CD14-positive monocyte (primary cell): ENCODE measurements around the gene TBX18. TPM values are rescaled to one million over a fixed set of nuclear protein-coding genes. Genes with fewer than 3 reads are reported as not detected.

Source experiments
- DNase-seq, 3 donors: peaks; one replicate each; pipeline ENCODE4 v3.0.0-alpha.2; 2011 to 2022
- H2AFZ ChIP-seq: 2 replicates; pipeline ENCODE4 v1.6.0; 2012; ENCODE audit warnings: mild to moderate bottlenecking, low read depth, low read length, inconsistent platforms; ENCODE audit not compliant: insufficient read depth, poor library complexity, severe bottlenecking
- H3K27ac ChIP-seq, 2 donors: 1 replicate in 1 of 2; 2 replicates in 1 of 2; pipeline ENCODE4 v1.5.1; 2012 to 2013; ENCODE audit warnings: low read length in 2 of 2, control low read depth in 1 of 2, inconsistent platforms in 1 of 2, low read depth in 1 of 2, mild to moderate bottlenecking in 1 of 2
- H3K27me3 ChIP-seq, 2 donors: one replicate each; pipeline versions ENCODE4 v1.6.0 to v1.6.1; 2011 to 2013; ENCODE audit warnings: low read length in 2 of 2; ENCODE audit not compliant: control insufficient read depth in 2 of 2, insufficient read depth in 2 of 2
- H3K36me3 ChIP-seq, 2 donors: replicated peaks in 1 of 2; 1 replicate in 1 of 2; 2 replicates in 1 of 2; pipeline versions ENCODE4 v1.5.1 to v1.6.1; 2012 to 2013; ENCODE audit warnings: low read length in 2 of 2, control low read depth in 1 of 2, inconsistent platforms in 1 of 2, mild to moderate bottlenecking in 1 of 2; ENCODE audit not compliant: insufficient read depth in 2 of 2, control insufficient read depth in 1 of 2
- H3K4me1 ChIP-seq, 2 donors: 1 replicate in 1 of 2; 2 replicates in 1 of 2; pipeline versions ENCODE4 v1.5.1 to v1.6.1; 2012 to 2013; ENCODE audit warnings: low read length in 2 of 2, control low read depth in 1 of 2, inconsistent platforms in 1 of 2, mild to moderate bottlenecking in 1 of 2, moderate library complexity in 1 of 2; ENCODE audit not compliant: insufficient read depth in 2 of 2, control insufficient read depth in 1 of 2
- H3K4me2 ChIP-seq: replicated peaks from 2 replicates; pipeline ENCODE3; 2012; ENCODE audit warnings: low read length, moderate library complexity, mild to moderate bottlenecking; ENCODE audit not compliant: poor library complexity, severe bottlenecking; ENCODE audit errors: extremely low read depth
- H3K4me3 ChIP-seq, 3 experiments: fragments of 200-600 bp in 1 of 3; sonication (generic) in 1 of 3; replicated peaks in 1 of 3; 1 replicate in 2 of 3; 2 replicates in 1 of 3; pipeline ENCODE4 v1.5.1; 2011 to 2013; ENCODE audit warnings: low read length in 3 of 3, mild to moderate bottlenecking in 3 of 3, control low read depth in 2 of 3, low read depth in 2 of 3, inconsistent platforms in 1 of 3, moderate library complexity in 1 of 3
- H3K79me2 ChIP-seq: 2 replicates; pipeline ENCODE4 v1.6.0; 2012; ENCODE audit warnings: mild to moderate bottlenecking, control low read depth, inconsistent platforms, low read length, moderate library complexity; ENCODE audit not compliant: insufficient read depth
- H3K9ac ChIP-seq: 2 replicates; pipeline ENCODE4 v1.6.0; 2017; ENCODE audit warnings: low read length, mild to moderate bottlenecking; ENCODE audit not compliant: insufficient read depth, poor library complexity, severe bottlenecking
- H3K9me3 ChIP-seq, 2 donors: replicated peaks in 1 of 2; 1 replicate in 1 of 2; 2 replicates in 1 of 2; pipeline versions ENCODE4 v1.5.1 to v1.6.1; 2012 to 2013; ENCODE audit warnings: low read length in 2 of 2, control low read depth in 1 of 2; ENCODE audit not compliant: control insufficient read depth in 1 of 2, insufficient read depth in 1 of 2
- H4K20me1 ChIP-seq: 2 replicates; pipeline ENCODE4 v1.6.0; 2012; ENCODE audit warnings: mild to moderate bottlenecking, low read length, control low read depth, moderate library complexity; ENCODE audit not compliant: insufficient read depth
- H3K27ac Mint-ChIP-seq, 7 donors: one replicate each; pipeline ENCODE4 v1.8.0; 2020; ENCODE audit warnings: mild to moderate bottlenecking in 7 of 7, mixed read lengths in 7 of 7, moderate library complexity in 6 of 7, inconsistent platforms in 2 of 7
- H3K27me3 Mint-ChIP-seq, 3 donors: one replicate each; pipeline ENCODE4 v1.8.0; 2021 to 2022; ENCODE audit warnings: low read depth in 3 of 3, mild to moderate bottlenecking in 3 of 3, mixed read lengths in 3 of 3, moderate library complexity in 3 of 3, inconsistent platforms in 1 of 3
- H3K36me3 Mint-ChIP-seq, 2 donors: one replicate each; pipeline ENCODE4 v1.8.0; 2020; ENCODE audit warnings: mixed read lengths in 2 of 2, inconsistent platforms in 1 of 2, mild to moderate bottlenecking in 1 of 2
- H3K4me1 Mint-ChIP-seq: one replicate; pipeline ENCODE4 v1.8.0; 2020; ENCODE audit warnings: mild to moderate bottlenecking, mixed read lengths
- H3K4me3 Mint-ChIP-seq, 2 donors: one replicate each; pipeline ENCODE4 v1.8.0; 2020; ENCODE audit warnings: mild to moderate bottlenecking in 2 of 2, mixed read lengths in 2 of 2, moderate library complexity in 1 of 2
- H3K9me3 Mint-ChIP-seq, 7 donors: one replicate each; pipeline ENCODE4 v1.8.0; 2020 to 2022; ENCODE audit warnings: mixed read lengths in 7 of 7, mild to moderate bottlenecking in 6 of 7, moderate library complexity in 6 of 7, inconsistent platforms in 2 of 7
- WGBS: methylation state at CpG from one replicate; pipeline ENCODE4 v1.1.5; 2013; ENCODE audit warnings: missing lambda C conversion rate; ENCODE audit not compliant: insufficient coverage; 5-methylcytosine and 5-hydroxymethylcytosine counted together
- intact Hi-C, 2 donors: fragments of 100-400 bp; cut with micrococcal nuclease; formaldehyde crosslinking; loops; one replicate each; pipeline versions ENCODE4 v1.15.0 to v1.15.1; 2023
- polyA plus RNA-seq, 3 donors: library from polyadenylated mRNA; depleted of rRNA in 1 of 3; unstranded in 2 of 3; stranded (reverse) in 1 of 3; fragments of 300-500 nt in 2 of 3; fragments of >200 nt in 1 of 3; fragmentation: Illumina TruSeq in 2 of 3; gene quantifications; 1 replicate in 2 of 3; 2 replicates in 1 of 3; pipeline ENCODE4 v1.2.3, GENCODE V29; 2012 to 2021
- TF ChIP-seq, protein P1 (sequence below): fragments of 200-600 bp; IDR thresholded peaks from one replicate; pipeline ENCODE4 v1.8.0; 2022; ENCODE audit warnings: antibody characterized with exemption, mild to moderate bottlenecking

Gene TBX18
- polyA plus RNA-seq, 3 donors, result 0.01 TPM; not detected in 2

DNA sequence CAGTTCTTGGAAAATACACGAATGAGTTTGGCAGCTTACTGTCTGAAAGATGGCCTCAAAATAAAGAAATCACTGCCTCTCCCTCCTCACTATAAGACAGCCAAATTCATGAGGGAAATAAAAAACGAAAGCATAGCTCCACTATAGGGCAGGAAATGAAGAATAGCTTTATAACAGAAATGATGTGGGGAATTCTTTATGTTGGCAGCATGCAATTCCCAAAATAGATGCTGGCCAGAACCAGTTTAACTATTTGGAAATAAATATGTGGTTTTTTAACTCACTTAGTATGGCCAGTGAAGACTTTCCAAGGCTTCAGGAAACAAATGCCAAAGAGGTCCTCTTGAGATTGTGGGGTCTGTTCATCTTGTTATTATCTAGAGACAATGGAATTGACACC, 100.5 kb downstream of the TBX18 start:
- Histone ChIP-seq H3K4me2 (no peak overlapping the region), H3K4me1 (no peaks in the 10 kb centered on the region), H3K27me3 (no peaks in the 10 kb centered on the region), H3K27ac (no peak overlapping the region), H3K9ac (no peak overlapping the region), H3K36me3 (no peaks in the 10 kb centered on the region), H3K4me3 (no peak overlapping the region), H2AFZ (no peak overlapping the region), H3K9me3 (no peaks in the 10 kb centered on the region), H4K20me1 (no peaks in the 10 kb centered on the region), H3K79me2 (no peaks in the 10 kb centered on the region)
- Mint-ChIP-seq H3K27me3 (peaks cover 0 to 2% (median 0%) of the 10 kb centered on the region in 3 donors), H3K4me1 (no peaks in the 10 kb centered on the region), H3K27ac (no peak overlapping the region), H3K9me3 (peaks cover 0 to 2% (median 0%) of the 10 kb centered on the region in 7 donors), H3K36me3 (no peaks in the 10 kb centered on the region), H3K4me3 (no peak overlapping the region)
- TF ChIP-seq, protein P1, sequence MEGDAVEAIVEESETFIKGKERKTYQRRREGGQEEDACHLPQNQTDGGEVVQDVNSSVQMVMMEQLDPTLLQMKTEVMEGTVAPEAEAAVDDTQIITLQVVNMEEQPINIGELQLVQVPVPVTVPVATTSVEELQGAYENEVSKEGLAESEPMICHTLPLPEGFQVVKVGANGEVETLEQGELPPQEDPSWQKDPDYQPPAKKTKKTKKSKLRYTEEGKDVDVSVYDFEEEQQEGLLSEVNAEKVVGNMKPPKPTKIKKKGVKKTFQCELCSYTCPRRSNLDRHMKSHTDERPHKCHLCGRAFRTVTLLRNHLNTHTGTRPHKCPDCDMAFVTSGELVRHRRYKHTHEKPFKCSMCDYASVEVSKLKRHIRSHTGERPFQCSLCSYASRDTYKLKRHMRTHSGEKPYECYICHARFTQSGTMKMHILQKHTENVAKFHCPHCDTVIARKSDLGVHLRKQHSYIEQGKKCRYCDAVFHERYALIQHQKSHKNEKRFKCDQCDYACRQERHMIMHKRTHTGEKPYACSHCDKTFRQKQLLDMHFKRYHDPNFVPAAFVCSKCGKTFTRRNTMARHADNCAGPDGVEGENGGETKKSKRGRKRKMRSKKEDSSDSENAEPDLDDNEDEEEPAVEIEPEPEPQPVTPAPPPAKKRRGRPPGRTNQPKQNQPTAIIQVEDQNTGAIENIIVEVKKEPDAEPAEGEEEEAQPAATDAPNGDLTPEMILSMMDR, result no peak
- DNase-seq, result no peak
- intact Hi-C loops, result no loop called here
- WGBS, result no CpG with 5 or more reads among the region's 2 CpGs

DNA sequence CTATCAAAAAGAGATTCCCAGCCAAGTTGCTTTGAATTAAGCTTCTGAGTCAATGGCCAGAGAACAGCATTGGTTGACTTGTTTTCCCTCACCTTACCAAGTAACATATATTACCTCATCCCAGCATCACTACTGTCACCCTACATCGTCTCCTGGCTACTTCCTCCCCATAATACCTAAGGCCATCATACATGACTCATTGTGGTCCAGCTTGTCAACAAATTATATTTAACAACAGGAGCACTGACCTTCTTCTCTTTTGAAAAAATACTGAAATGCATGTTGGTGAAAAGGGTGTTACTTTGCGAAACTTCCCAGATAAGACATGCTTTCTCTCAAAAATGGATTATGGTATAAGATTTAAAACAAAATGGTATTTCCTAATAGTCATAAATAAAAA, 106.9 kb downstream of the TBX18 start:
- Histone ChIP-seq H3K36me3 (no peaks in the 10 kb centered on the region), H3K9ac (no peak overlapping the region), H3K79me2 (no peaks in the 10 kb centered on the region), H3K4me3 (no peak overlapping the region), H3K4me2 (no peak overlapping the region), H3K27me3 (no peaks in the 10 kb centered on the region), H2AFZ (no peak overlapping the region), H3K27ac (no peak overlapping the region), H3K4me1 (no peaks in the 10 kb centered on the region), H4K20me1 (no peaks in the 10 kb centered on the region), H3K9me3 (no peaks in the 10 kb centered on the region)
- H3K9me3 Mint-ChIP-seq, result peaks cover 0 to 3% (median 0%) of the 10 kb centered on the region in 7 donors
- H3K4me1 Mint-ChIP-seq, result no peaks in the 10 kb centered on the region
- H3K36me3 Mint-ChIP-seq, result no peaks in the 10 kb centered on the region
- intact Hi-C loops, result no loop called here
- no peaks in the 10 kb centered on the region for H3K27me3 Mint-ChIP-seq
- DNase-seq, result no peak
- TF ChIP-seq, protein P1, result no peak
- no peak overlapping the region for H3K27ac Mint-ChIP-seq
- H3K4me3 Mint-ChIP-seq, result no peak overlapping the region
- no CpG with 5 or more reads among the region's 2 CpGs for WGBS
